Measurements from ENCODE around the gene TENM4. TPM values are rescaled to one million over a fixed set of nuclear protein-coding genes. Genes with fewer than 3 reads are reported as not detected.

TENM4 gene
- total RNA-seq, 2 experiments from 2014 or later = not detected

- H3K4me3 Mint-ChIP-seq = no peak overlapping the region
- no peaks in the 10 kb centered on the region for H3K9me3 Mint-ChIP-seq
- no peaks in the 10 kb centered on the region for H3K27me3 Mint-ChIP-seq
- no peaks in the 10 kb centered on the region for H3K36me3 Mint-ChIP-seq
- DNase-seq = no peak
- H3K27ac Mint-ChIP-seq = no peak overlapping the region
- H3K4me1 Mint-ChIP-seq = no peaks in the 10 kb centered on the region
These were observed 681.8 kb downstream of the TENM4 start for GRCh38 chr11:78759071-78759470.

GRCh38 chr11:78753297-78753696, 687.5 kb downstream of the TENM4 start:
- no peaks in the 10 kb centered on the region for H3K9me3 Mint-ChIP-seq
- H3K27me3 Mint-ChIP-seq = peaks cover 10% of the 10 kb centered on the region
- no peak overlapping the region for H3K4me3 Mint-ChIP-seq
- no peaks in the 10 kb centered on the region for H3K36me3 Mint-ChIP-seq
- H3K27ac Mint-ChIP-seq = no peak overlapping the region
- no peak for DNase-seq
- no peaks in the 10 kb centered on the region for H3K4me1 Mint-ChIP-seq

- DNase-seq = no peak
- Mint-ChIP-seq H3K36me3 (no peaks in the 10 kb centered on the region), H3K4me1 (no peaks in the 10 kb centered on the region), H3K9me3 (no peaks in the 10 kb centered on the region), H3K4me3 (no peak overlapping the region), H3K27me3 (peaks cover 10% of the 10 kb centered on the region), H3K27ac (no peak overlapping the region)
These were observed 688.3 kb downstream of the TENM4 start for GRCh38 chr11:78752494-78752893.

- Mint-ChIP-seq H3K36me3 (no peaks in the 10 kb centered on the region), H3K4me3 (no peak overlapping the region), H3K27me3 (peaks cover 15% of the 10 kb centered on the region), H3K4me1 (no peaks in the 10 kb centered on the region), H3K9me3 (no peaks in the 10 kb centered on the region), H3K27ac (no peak overlapping the region)
- no peak for DNase-seq
These were observed 691.7 kb downstream of the TENM4 start for GRCh38 chr11:78748918-78749690.

- H3K27me3 Mint-ChIP-seq = peaks cover 11% of the 10 kb centered on the region
- no peak for DNase-seq
- no peak overlapping the region for H3K4me3 Mint-ChIP-seq
- H3K27ac Mint-ChIP-seq = no peak overlapping the region
- no peaks in the 10 kb centered on the region for H3K36me3 Mint-ChIP-seq
- no peaks in the 10 kb centered on the region for H3K4me1 Mint-ChIP-seq
- H3K9me3 Mint-ChIP-seq = no peaks in the 10 kb centered on the region
These were observed 695.9 kb downstream of the TENM4 start for GRCh38 chr11:78744949-78745348.

GRCh38 chr11:78744202-78744601, 696.6 kb downstream of the TENM4 start:
- DNase-seq = no peak
- H3K36me3 Mint-ChIP-seq = no peaks in the 10 kb centered on the region
- no peak overlapping the region for H3K27ac Mint-ChIP-seq
- H3K4me3 Mint-ChIP-seq = no peak overlapping the region
- no peaks in the 10 kb centered on the region for H3K4me1 Mint-ChIP-seq
- peaks cover 11% of the 10 kb centered on the region for H3K27me3 Mint-ChIP-seq
- no peaks in the 10 kb centered on the region for H3K9me3 Mint-ChIP-seq

GRCh38 chr11:78742430-78742829, 698.4 kb downstream of the TENM4 start:
- Mint-ChIP-seq H3K27me3 (peaks cover 8% of the 10 kb centered on the region), H3K36me3 (no peaks in the 10 kb centered on the region), H3K27ac (no peak overlapping the region), H3K9me3 (no peaks in the 10 kb centered on the region), H3K4me1 (no peaks in the 10 kb centered on the region), H3K4me3 (no peak overlapping the region)
- DNase-seq = no peak

GRCh38 chr11:78741741-78742140, 699.1 kb downstream of the TENM4 start:
- Mint-ChIP-seq H3K36me3 (no peaks in the 10 kb centered on the region), H3K4me1 (no peaks in the 10 kb centered on the region), H3K9me3 (no peaks in the 10 kb centered on the region), H3K27me3 (peaks cover 4% of the 10 kb centered on the region), H3K4me3 (no peak overlapping the region), H3K27ac (no peak overlapping the region)
- no peak for DNase-seq

- DNase-seq = no peak
- Mint-ChIP-seq H3K27me3 (peaks cover 12% of the 10 kb centered on the region), H3K9me3 (no peaks in the 10 kb centered on the region), H3K27ac (no peak overlapping the region), H3K4me1 (no peaks in the 10 kb centered on the region), H3K36me3 (no peaks in the 10 kb centered on the region), H3K4me3 (no peak overlapping the region)
These were observed 700.4 kb downstream of the TENM4 start for GRCh38 chr11:78740199-78741071.

GRCh38 chr11:78737891-78738290, 702.9 kb downstream of the TENM4 start:
- Mint-ChIP-seq H3K36me3 (no peaks in the 10 kb centered on the region), H3K4me1 (no peaks in the 10 kb centered on the region), H3K9me3 (no peaks in the 10 kb centered on the region), H3K4me3 (no peak overlapping the region), H3K27me3 (peaks cover 12% of the 10 kb centered on the region), H3K27ac (no peak overlapping the region)
- no peak for DNase-seq

GRCh38 chr11:78737301-78737700, 703.5 kb downstream of the TENM4 start:
- Mint-ChIP-seq H3K4me1 (no peaks in the 10 kb centered on the region), H3K27ac (no peak overlapping the region), H3K27me3 (peaks cover 12% of the 10 kb centered on the region), H3K36me3 (no peaks in the 10 kb centered on the region), H3K9me3 (no peaks in the 10 kb centered on the region), H3K4me3 (no peak overlapping the region)
- DNase-seq = no peak

- no peaks in the 10 kb centered on the region for H3K9me3 Mint-ChIP-seq
- H3K27me3 Mint-ChIP-seq = peaks cover 9% of the 10 kb centered on the region
- H3K4me1 Mint-ChIP-seq = no peaks in the 10 kb centered on the region
- no peak for DNase-seq
- H3K4me3 Mint-ChIP-seq = no peak overlapping the region
- H3K27ac Mint-ChIP-seq = no peak overlapping the region
- H3K36me3 Mint-ChIP-seq = no peaks in the 10 kb centered on the region
These were observed 705.1 kb downstream of the TENM4 start for GRCh38 chr11:78735711-78736110.

- no peak overlapping the region for H3K27ac Mint-ChIP-seq
- peaks cover 18% of the 10 kb centered on the region for H3K27me3 Mint-ChIP-seq
- no peaks in the 10 kb centered on the region for H3K9me3 Mint-ChIP-seq
- H3K36me3 Mint-ChIP-seq = no peaks in the 10 kb centered on the region
- no peaks in the 10 kb centered on the region for H3K4me1 Mint-ChIP-seq
- DNase-seq = no peak
- H3K4me3 Mint-ChIP-seq = no peak overlapping the region
These were observed 707.8 kb downstream of the TENM4 start for GRCh38 chr11:78733031-78733430.

- H3K27ac Mint-ChIP-seq = no peak overlapping the region
- H3K27me3 Mint-ChIP-seq = peaks cover 18% of the 10 kb centered on the region
- H3K4me1 Mint-ChIP-seq = no peaks in the 10 kb centered on the region
- no peaks in the 10 kb centered on the region for H3K9me3 Mint-ChIP-seq
- no peak for DNase-seq
- H3K4me3 Mint-ChIP-seq = no peak overlapping the region
- no peaks in the 10 kb centered on the region for H3K36me3 Mint-ChIP-seq
These were observed 708.6 kb downstream of the TENM4 start for GRCh38 chr11:78732246-78732645.

GRCh38 chr11:78731027-78731426, 709.8 kb downstream of the TENM4 start:
- Mint-ChIP-seq H3K4me3 (no peak overlapping the region), H3K27me3 (peaks cover 12% of the 10 kb centered on the region), H3K9me3 (no peaks in the 10 kb centered on the region), H3K27ac (no peak overlapping the region), H3K4me1 (no peaks in the 10 kb centered on the region), H3K36me3 (no peaks in the 10 kb centered on the region)
- DNase-seq = no peak

Data from activated naive CD8-positive, alpha-beta T cell treated with anti-CD3 and anti-CD28 coated beads for 36 hours (primary cell).